Muscle of arm (tissue), 12 donors: ENCODE data around the gene ST3GAL4. TPM values are rescaled to one million over a fixed set of nuclear protein-coding genes. Genes with fewer than 3 reads are reported as not detected.

ENCODE experiments used
- DNase-seq: peaks from one replicate; pipeline ENCODE4 v3.0.0-alpha.2; 2013
- polyA plus RNA-seq, 12 donors: library from polyadenylated mRNA; unstranded; fragments of 120-200 nt; gene quantifications; one replicate each; pipeline ENCODE4 v1.2.1, GENCODE V29; 2013; ENCODE audit not compliant: insufficient read length in 12 of 12

Gene ST3GAL4
- polyA plus RNA-seq, 12 donors: 15.3 to 29.7 (median 25.2) TPM; not detected in 1

DNA sequence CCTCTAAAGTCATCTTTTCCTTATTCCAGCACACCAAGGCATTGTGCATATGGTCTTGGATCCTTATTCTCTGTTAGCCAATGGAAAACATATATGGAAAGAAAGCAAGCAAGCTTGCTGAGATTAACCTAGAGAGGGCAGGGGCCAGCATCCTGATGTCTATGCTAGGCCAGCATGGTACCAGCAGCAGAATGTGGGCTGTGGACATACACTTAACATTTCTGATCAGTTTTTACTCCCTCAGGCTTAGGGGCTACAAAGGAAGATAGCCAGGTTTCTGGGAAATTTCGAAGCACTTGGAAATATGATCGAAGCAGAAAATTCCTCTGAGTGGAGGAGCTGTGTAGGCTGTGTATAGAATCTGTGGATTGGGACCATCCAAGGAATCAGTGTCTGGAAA is 67.0 kb downstream of the ST3GAL4 start:
- DNase-seq: no peak

- no peak for DNase-seq
These were observed 67.7 kb downstream of the ST3GAL4 start for GRCh38 chr11:126423154-126423553.

GRCh38 chr11:126423743-126424142 is 68.3 kb downstream of the ST3GAL4 start:
- no peak for DNase-seq

DNA sequence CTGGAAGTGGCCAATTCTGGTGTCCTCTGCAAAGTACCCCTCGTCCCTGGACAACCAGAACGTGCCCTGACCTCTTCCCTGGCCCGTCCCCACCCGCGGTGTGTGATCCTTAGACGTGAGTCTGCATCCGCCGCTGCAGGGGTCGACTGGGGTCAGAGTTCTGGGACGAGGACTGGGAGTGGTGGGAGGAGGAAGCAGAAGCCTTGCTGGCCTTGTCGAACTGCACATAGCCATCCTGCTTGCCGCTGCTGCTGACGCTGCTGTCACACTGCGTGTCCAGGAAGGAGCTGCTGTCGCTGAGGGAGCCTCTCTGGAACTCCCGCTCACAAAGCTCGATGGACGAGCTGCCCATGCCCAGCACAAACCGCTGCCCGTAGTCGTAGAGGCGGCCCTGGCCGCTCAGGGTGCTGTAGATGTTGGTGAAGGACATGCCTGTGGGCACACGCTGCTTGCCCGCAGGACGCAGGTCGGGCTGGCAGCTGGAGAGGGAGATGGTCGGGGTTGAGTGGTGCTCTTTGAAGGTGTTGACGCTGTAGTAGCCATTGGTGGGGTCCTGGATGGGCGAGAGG is 69.1 kb downstream of the ST3GAL4 start:
- DNase-seq: no peak

DNA sequence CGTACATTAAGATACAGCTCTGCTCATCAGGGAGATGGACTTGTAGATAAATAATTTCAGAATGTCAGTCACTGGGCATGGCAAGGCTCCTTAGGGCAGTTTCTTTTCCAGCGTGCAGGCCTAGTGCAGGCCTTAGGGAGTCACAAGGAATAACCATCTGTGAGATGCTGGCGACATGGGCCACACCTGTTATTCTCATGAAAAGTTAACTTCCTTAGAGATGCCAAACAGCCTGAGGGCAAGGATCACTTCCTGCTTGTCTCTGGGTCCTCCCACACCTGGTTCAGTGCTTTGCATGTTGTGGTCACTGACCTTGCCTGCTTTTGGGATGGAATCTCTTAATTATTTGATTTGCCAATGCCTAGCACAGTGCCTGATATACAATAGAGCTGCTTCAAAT is 70.6 kb downstream of the ST3GAL4 start:
- DNase-seq: no peak

- DNase-seq: no peak
These were observed 71.6 kb downstream of the ST3GAL4 start for GRCh38 chr11:126426820-126427749.

GRCh38 chr11:126430581-126431335 is 75.3 kb downstream of the ST3GAL4 start:
- DNase-seq: no peak

DNA sequence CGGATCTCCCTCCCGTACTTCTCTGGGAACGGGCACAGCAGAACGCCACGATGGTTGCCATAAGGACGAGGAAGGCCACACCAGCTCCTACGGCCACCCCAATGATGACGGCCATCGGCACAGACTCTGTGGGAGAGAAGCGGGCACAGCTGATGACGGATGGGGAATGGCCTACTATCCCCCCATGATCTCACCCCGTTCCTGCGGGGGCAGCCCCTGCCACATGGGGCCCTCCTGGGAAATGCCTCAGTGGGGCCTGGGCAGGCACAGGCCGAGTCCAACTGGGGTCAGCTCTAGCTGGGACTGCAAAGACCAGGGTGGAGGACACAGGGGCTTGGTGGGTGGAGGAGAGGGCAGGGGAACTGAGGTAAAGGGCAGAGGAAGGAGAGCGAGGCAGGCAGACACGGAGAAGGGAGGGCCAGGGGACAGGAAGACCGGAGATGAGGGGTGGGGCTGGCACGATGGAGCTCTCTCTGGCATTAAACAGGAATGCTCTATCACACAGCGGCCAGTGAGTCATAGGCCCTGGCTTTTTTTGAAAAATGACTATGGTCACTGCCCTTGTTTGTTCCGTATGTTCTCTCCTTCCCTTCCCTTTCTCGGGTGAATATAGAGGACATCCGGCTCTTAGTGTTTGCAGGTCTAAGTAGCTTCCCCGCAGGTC is 76.0 kb downstream of the ST3GAL4 start:
- DNase-seq: no peak

GRCh38 chr11:126432065-126432461 is 76.6 kb downstream of the ST3GAL4 start:
- no peak for DNase-seq

- no peak for DNase-seq
These were observed 77.0 kb downstream of the ST3GAL4 start for GRCh38 chr11:126432525-126432924.

DNA sequence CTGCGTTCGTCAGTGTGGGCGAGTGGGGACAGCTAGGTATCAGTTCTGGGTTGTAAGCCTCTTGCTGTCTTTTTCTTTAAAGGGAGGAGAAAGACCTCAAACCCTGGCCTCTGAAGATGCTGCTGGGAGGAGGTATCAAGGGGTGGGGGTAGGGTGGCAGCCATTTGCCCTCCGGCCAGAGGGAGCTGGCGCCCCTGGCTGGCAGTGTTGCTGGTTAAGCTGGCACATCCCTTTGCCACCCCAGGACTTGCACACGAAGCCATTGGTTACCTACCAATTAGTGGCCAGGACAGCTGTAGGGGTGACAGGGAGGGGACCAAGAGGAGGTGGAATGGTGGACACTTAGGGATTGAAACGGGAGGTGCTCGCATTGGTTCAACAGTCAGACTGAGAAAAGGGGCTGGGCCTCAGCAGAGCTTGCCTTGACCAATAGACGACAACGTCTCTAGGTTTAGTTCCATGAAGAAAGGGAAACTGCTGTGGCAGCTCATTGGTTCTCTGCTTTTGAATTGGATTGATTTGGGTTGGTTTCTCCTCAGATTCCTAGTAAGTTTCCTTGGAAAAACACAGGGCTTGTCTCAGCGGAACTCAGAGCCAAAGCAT is 77.9 kb downstream of the ST3GAL4 start:
- no peak for DNase-seq

DNA sequence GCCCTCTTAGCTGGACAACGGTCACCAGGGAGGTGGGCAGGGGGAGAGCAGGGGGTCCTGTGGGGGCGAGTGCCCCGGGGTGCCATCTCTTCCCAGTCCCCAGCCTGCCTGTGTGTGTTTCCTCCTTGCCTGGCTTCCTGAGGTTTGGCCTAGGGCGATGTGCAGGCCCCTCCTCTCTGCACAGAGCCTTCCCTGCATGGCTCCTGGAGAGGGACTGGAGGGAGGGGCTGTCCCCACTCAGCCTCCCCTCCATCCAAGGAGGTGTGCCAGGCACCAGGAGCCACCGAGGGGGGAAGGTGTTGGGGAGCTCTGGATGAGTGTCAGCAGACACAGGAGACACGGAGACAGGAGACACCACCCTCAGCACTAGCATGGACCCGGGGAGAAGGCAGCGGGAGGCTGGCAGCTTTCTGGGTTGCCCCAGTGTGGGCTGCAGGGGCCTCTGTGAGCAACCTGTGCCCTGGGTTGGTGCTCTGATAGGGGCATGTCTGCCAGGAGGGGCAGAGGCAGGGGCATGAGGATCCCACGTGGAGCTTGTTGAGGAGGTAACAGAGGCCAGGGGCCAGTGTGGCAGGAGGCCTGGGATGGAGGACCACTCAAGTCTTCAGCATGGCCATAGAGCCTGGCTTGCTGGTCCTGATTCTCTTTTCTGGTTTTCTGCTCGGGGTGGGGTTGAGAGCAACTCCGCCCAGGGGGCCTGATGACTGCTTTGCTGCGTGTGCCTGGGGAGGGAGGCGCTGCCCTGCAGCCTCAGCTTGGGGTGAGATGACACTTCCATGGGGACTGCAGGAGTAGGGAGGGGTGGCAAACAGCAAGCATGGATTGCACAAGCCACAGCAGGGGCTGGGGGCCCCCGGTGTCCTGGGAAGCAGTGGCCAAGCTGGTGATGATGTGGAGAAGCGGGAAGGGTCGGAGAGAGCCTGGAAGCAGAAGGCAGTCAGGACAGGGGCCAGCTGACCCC is 78.8 kb downstream of the ST3GAL4 start:
- DNase-seq: no peak

- DNase-seq: no peak
These were observed 79.5 kb downstream of the ST3GAL4 start for GRCh38 chr11:126434950-126435335.

DNA sequence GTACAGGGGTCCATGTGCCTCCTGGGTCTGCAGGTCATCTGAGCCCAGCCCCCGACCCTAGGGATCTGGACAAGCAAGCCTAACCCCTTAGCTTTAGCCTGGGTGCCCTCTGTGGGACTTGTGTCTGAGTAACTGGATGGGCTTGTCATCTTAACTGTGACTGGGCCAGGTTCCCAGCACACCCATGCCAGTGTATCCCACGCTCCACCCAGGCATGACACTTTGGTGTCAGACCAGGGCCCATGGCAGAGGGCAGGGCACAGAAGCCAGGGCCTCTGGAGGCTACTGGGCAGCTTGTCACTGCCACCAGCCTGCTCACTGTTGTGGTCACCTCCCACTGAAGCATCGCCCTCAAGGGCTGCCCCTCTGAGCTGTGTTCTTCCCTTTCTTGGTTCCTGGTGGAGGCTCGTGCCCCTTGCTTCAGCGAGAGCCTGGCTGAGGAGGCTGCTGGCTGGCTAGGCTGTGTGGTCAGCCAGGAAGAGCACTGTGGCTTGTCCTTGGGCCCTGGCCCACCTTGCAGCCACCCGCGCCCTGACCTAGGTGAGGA is 80.8 kb downstream of the ST3GAL4 start:
- DNase-seq: no peak

- DNase-seq: no peak
These were observed 82.2 kb downstream of the ST3GAL4 start for GRCh38 chr11:126437731-126438130.

GRCh38 chr11:126438272-126438671 is 82.8 kb downstream of the ST3GAL4 start:
- DNase-seq: no peak

GRCh38 chr11:126438691-126439090 is 83.2 kb downstream of the ST3GAL4 start:
- DNase-seq: no peak

DNA sequence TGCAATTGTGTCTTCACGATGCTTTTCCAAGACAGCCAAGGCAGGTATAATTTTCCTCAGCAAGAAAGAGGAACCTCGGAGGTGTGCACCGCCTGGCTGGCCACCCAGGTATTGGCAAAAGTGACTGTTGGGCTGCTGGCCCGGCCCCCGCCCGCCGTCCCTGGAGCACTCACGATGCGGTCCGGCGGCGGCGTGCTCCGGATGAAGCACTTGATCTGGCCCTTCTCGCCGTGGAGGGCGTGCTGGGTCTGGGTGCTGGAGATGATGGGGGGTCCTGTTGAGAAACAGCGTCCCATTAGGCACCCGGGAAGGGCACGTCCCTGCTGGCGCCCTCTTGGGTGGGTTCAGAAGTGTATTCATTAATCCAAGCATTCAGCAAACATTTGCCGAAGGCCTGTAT is 84.8 kb downstream of the ST3GAL4 start:
- no peak for DNase-seq

DNA sequence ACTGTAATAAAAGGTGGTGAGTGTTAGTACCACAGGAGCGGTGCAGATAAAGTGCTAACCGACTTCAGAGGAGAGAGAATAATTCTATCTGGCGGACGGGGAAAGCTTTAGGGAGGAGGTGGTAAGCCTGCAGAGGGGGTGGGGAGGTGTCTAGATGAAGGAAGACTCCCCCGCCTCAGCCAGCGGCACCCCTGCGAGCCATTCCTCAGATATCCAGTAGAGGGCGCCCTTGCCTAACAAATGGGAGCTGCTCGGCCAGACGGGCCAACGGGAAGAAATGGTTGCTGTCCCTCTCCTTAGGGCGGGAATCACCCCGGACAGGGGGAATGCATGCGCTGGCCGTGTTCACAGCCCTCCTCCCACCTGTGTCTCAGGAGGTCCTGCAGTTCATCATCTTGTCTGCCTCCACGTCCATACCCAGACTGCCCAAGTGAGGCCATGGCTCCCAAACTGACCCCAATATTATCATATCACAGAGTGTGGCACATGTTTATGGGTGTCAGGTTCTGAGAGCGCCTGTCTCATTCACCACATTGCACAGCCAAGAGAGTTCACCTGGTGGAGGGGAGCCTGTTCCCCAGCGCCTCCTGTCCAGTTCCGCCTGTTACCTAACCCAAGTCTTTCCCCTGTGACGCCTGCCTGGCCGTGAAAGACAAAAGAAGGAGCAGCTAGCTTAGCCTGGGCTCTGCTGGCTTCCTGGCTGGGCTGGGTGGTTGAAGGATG is 85.5 kb downstream of the ST3GAL4 start:
- peak; percentile 81 for DNase-seq
